Mesenchymal stem cell (in vitro differentiated cells and primary cell): Measurements from ENCODE around the gene ANKS1A.

Source experiments
- DNase-seq: peaks from one replicate; pipeline ENCODE4 v3.0.0-alpha.2; 2013
- H2AFZ ChIP-seq: one replicate; pipeline ENCODE4 v1.6.1; 2013; ENCODE audit warnings: low read depth, mild to moderate bottlenecking, control low read depth, inconsistent platforms, low read length, moderate library complexity
- H2AK5ac ChIP-seq: 2 replicates; pipeline ENCODE4 v1.6.1; 2013; ENCODE audit warnings: low read length, moderate library complexity, mild to moderate bottlenecking, inconsistent platforms; ENCODE audit not compliant: severe bottlenecking
- H2BK120ac ChIP-seq: one replicate; pipeline ENCODE4 v1.6.1; 2013; ENCODE audit warnings: low read depth, mild to moderate bottlenecking, inconsistent platforms, low read length, moderate library complexity
- H2BK12ac ChIP-seq, 2 experiments: one replicate each; pipeline ENCODE4 v1.6.1; 2013; ENCODE audit warnings: inconsistent platforms in 2 of 2, low read length in 2 of 2, mild to moderate bottlenecking in 2 of 2, moderate library complexity in 2 of 2, control low read depth in 1 of 2
- H2BK15ac ChIP-seq: one replicate; pipeline ENCODE4 v1.6.1; 2013; ENCODE audit warnings: mild to moderate bottlenecking, low read depth, inconsistent platforms; ENCODE audit not compliant: poor library complexity, severe bottlenecking
- H2BK5ac ChIP-seq: 2 replicates; pipeline ENCODE4 v1.6.1; 2013; ENCODE audit warnings: low read depth, mild to moderate bottlenecking, low read length, control low read depth, inconsistent platforms; ENCODE audit not compliant: poor library complexity, severe bottlenecking
- H3K14ac ChIP-seq, 2 experiments: one replicate each; pipeline ENCODE4 v1.6.1; 2013; ENCODE audit warnings: inconsistent platforms in 2 of 2, low read length in 2 of 2, control low read depth in 1 of 2, mild to moderate bottlenecking in 1 of 2, moderate library complexity in 1 of 2
- H3K18ac ChIP-seq, 2 experiments: one replicate each; pipeline ENCODE4 v1.6.1; 2013; ENCODE audit warnings: inconsistent platforms in 2 of 2, low read length in 2 of 2, control low read depth in 1 of 2, low read depth in 1 of 2, mild to moderate bottlenecking in 1 of 2
- H3K23ac ChIP-seq, 2 experiments: one replicate each; pipeline ENCODE4 v1.6.1; 2013; ENCODE audit warnings: inconsistent platforms in 2 of 2, low read length in 2 of 2, mild to moderate bottlenecking in 2 of 2, moderate library complexity in 2 of 2, control low read depth in 1 of 2
- H3K27ac ChIP-seq: 2 replicates; pipeline ENCODE4 v1.5.1; 2013; ENCODE audit warnings: mild to moderate bottlenecking, moderate library complexity, low read length, control low read depth, inconsistent platforms; ENCODE audit not compliant: poor library complexity, severe bottlenecking
- H3K27me3 ChIP-seq, 2 experiments: 2 replicates each; pipeline versions ENCODE4 v1.6.1 to v1.7.0; 2013; ENCODE audit warnings: low read length in 2 of 2, mild to moderate bottlenecking in 2 of 2, moderate library complexity in 2 of 2, control low read depth in 1 of 2, inconsistent platforms in 1 of 2; ENCODE audit not compliant: control insufficient read depth in 1 of 2, insufficient read depth in 1 of 2
- H3K36me3 ChIP-seq, 2 experiments: 2 replicates each; pipeline versions ENCODE4 v1.6.1 to v1.7.0; 2013; ENCODE audit warnings: low read length in 2 of 2, control low read depth in 1 of 2, inconsistent platforms in 1 of 2, low read depth in 1 of 2, mild to moderate bottlenecking in 1 of 2; ENCODE audit not compliant: insufficient read depth in 2 of 2, control insufficient read depth in 1 of 2
- H3K4ac ChIP-seq, 2 experiments: one replicate each; pipeline ENCODE4 v1.6.1; 2013; ENCODE audit warnings: inconsistent platforms in 2 of 2, low read length in 2 of 2, mild to moderate bottlenecking in 2 of 2, moderate library complexity in 2 of 2, control low read depth in 1 of 2, low read depth in 1 of 2
- H3K4me1 ChIP-seq: 2 replicates; pipeline ENCODE4 v1.6.1; 2013; ENCODE audit warnings: low read depth, low read length, control low read depth; ENCODE audit not compliant: control insufficient read depth, insufficient read depth
- H3K4me2 ChIP-seq: 2 replicates; pipeline ENCODE4 v1.6.1; 2013; ENCODE audit warnings: low read length, mild to moderate bottlenecking, inconsistent platforms; ENCODE audit not compliant: poor library complexity, severe bottlenecking
- H3K4me3 ChIP-seq, 2 experiments: 2 replicates each; pipeline versions ENCODE4 v1.5.1 to v1.7.0; 2013; ENCODE audit warnings: low read length in 2 of 2, mild to moderate bottlenecking in 2 of 2, control low read depth in 1 of 2, low read depth in 1 of 2; ENCODE audit not compliant: insufficient read depth in 1 of 2
- H3K79me1 ChIP-seq: replicated peaks from 2 replicates; pipeline ENCODE4 v1.6.1; 2013; ENCODE audit warnings: mild to moderate bottlenecking, control low read depth, low read length, inconsistent platforms; ENCODE audit not compliant: poor library complexity, severe bottlenecking
- H3K9ac ChIP-seq: 2 replicates; pipeline ENCODE4 v1.7.0; 2013; ENCODE audit warnings: mild to moderate bottlenecking, low read length, moderate library complexity
- H3K9me3 ChIP-seq: 2 replicates; pipeline ENCODE4 v1.7.0; 2013; ENCODE audit warnings: mild to moderate bottlenecking, low read length; ENCODE audit not compliant: control insufficient read depth
- H4K8ac ChIP-seq: one replicate; pipeline ENCODE4 v1.6.1; 2013; ENCODE audit warnings: inconsistent platforms, mild to moderate bottlenecking, low read length, moderate library complexity
- H4K91ac ChIP-seq: one replicate; pipeline ENCODE4 v1.6.1; 2013; ENCODE audit warnings: mild to moderate bottlenecking, low read length, inconsistent platforms
- WGBS: methylation state at CpG from one replicate; pipeline ENCODE4 v1.1.7; 2013; ENCODE audit warnings: mixed read lengths; 5-methylcytosine and 5-hydroxymethylcytosine counted together

Gene ANKS1A

DNA sequence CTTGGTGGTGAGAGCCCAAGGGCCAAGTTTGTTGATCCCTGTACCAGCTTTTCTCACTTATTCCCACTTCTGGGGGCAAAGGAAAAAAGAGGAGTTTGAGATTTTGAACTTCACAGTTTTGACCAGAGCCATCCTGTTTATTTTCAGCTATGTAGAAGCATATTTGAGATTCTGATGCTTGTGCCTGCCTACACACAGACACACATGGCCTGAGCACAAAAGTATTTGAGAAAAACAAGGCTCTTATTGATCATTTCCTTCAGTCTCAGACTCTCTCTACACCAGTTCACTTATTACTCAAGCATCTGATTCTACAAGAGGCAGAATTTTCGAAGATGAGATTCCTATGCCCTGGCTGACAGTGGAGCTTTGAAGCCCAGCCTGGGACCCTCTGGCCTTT, 151.3 kb downstream of the ANKS1A start:
- Histone ChIP-seq H3K4ac (no peak overlapping the region), H3K79me1 (peaks cover 25% of the 10 kb centered on the region), H2AFZ (no peak overlapping the region), H3K14ac (no peak overlapping the region), H3K23ac (no peak overlapping the region), H2BK5ac (no peak overlapping the region), H3K9me3 (no peaks in the 10 kb centered on the region), H2AK5ac (no peak overlapping the region), H3K27ac (no peak overlapping the region), H2BK120ac (no peak overlapping the region), H3K4me2 (no peak overlapping the region), H3K18ac (no peak overlapping the region), H3K36me3 (peaks cover 0 to 8% of the 10 kb centered on the region in 2 experiments), H3K4me1 (peaks cover 18% of the 10 kb centered on the region), H3K27me3 (no peaks in the 10 kb centered on the region), H3K4me3 (no peak overlapping the region), H4K8ac (no peak overlapping the region), H2BK12ac (no peak overlapping the region), H2BK15ac (no peak overlapping the region), H3K9ac (no peak overlapping the region), H4K91ac (no peak overlapping the region)
- 100% methylated on average over 1 of the region's 1 CpG for WGBS
- DNase-seq, result no peak

DNA sequence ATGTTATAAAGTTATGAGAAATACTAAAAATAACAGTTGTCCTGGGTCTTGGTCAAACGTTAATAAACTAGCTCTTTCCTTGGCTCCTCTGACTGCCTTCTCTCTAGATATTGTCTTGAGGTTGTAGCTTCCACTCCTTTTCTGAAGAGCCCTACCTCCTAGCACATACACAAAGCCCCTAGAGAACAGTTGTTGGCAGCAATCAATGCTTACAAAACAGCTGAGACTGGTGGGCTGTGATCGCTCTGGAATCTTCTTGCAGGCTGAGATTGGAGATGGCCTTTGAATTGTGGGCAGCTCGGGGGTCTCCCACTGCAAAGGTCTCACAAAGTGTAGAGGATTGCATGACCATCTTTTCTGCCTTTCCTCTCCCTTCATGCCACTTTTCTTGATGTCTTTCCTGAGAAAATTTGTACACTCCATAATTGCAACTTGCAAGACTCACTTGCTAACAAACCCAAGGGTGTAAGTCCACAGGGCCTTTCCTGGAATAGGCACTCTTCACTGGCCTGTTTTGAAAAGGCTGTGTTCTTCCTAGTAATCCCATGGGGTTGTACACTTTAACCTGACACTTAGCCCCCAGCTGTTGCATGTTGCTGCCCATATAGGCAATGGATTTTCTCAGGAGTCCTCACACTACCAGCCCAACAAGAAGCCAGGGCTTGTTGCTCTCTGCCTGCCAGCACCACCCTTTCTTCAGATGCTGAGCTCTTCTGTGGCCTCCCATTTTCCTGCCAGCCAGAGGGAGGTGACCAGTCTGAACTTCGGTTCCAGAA, 152.2 kb downstream of the ANKS1A start:
- Histone ChIP-seq H2BK5ac (no peak overlapping the region), H2AFZ (no peak overlapping the region), H3K27me3 (no peaks in the 10 kb centered on the region), H3K9ac (no peak overlapping the region), H4K91ac (no peak overlapping the region), H3K4me3 (no peak overlapping the region), H3K36me3 (peaks cover 0 to 8% of the 10 kb centered on the region in 2 experiments), H3K4me1 (peaks cover 23% of the 10 kb centered on the region), H3K4me2 (no peak overlapping the region), H3K27ac (no peak overlapping the region), H3K23ac (no peak overlapping the region), H3K4ac (peak overlapping the region in 1 of 2 experiments; percentile 6), H3K18ac (no peak overlapping the region), H3K14ac (no peak overlapping the region), H2BK15ac (no peak overlapping the region), H4K8ac (no peak overlapping the region), H3K79me1 (peaks cover 22% of the 10 kb centered on the region), H2BK120ac (no peak overlapping the region), H2BK12ac (no peak overlapping the region), H3K9me3 (no peaks in the 10 kb centered on the region), H2AK5ac (no peak overlapping the region)
- DNase-seq, result no peak
- WGBS, result 91% methylated on average over 4 of the region's 4 CpGs

DNA sequence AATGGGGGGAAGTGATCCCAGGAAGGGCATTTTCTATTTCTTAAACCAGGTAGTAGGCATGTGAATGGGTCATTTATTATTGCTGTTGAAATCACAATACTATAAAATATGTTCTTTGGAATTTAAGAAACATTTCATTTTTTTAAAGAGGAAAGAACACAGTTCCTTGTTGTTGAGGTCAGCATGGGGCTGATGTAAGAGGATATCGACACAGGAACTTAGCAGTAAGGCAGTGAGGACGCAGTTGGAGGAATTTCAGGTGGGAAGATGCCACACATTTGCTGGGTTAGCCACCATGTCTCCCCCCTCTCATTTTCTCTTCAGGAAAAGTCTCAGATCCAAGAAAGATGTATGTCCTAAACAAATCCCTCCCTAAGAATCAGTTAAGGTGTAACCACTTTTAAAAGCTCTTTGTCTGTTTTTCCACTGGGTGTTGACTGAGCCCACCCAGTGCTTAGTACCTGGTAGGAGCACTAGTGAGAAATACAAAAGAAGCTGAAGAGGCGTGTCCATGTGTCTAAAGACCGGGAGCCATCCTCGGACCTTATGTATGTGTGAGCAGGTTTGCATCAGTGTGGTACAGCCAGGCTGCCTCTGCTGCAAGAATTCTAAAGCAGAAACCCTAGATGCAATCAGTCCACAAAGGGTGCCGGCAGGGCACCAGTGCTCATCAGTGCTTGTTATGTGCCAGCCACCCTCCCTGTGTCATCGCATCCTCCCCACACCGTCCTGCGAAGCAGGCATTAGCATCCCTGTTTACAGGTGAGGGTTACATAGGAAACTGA, 153.2 kb downstream of the ANKS1A start:
- Histone ChIP-seq H3K36me3 (peaks cover 0 to 8% of the 10 kb centered on the region in 2 experiments), H4K8ac (no peak overlapping the region), H3K4me1 (peaks cover 23% of the 10 kb centered on the region), H3K9ac (no peak overlapping the region), H3K23ac (no peak overlapping the region), H3K79me1 (peaks cover 19% of the 10 kb centered on the region), H3K9me3 (no peaks in the 10 kb centered on the region), H3K27ac (no peak overlapping the region), H3K14ac (no peak overlapping the region), H2BK5ac (no peak overlapping the region), H4K91ac (no peak overlapping the region), H3K18ac (no peak overlapping the region), H3K4me2 (no peak overlapping the region), H3K27me3 (no peaks in the 10 kb centered on the region), H2BK15ac (no peak overlapping the region), H3K4ac (no peak overlapping the region), H3K4me3 (no peak overlapping the region), H2AFZ (no peak overlapping the region), H2BK12ac (peak overlapping the region in 1 of 2 experiments; percentile 29), H2AK5ac (no peak overlapping the region), H2BK120ac (no peak overlapping the region)
- DNase-seq, result no peak
- WGBS, result 97% methylated on average over 7 of the region's 9 CpGs

DNA sequence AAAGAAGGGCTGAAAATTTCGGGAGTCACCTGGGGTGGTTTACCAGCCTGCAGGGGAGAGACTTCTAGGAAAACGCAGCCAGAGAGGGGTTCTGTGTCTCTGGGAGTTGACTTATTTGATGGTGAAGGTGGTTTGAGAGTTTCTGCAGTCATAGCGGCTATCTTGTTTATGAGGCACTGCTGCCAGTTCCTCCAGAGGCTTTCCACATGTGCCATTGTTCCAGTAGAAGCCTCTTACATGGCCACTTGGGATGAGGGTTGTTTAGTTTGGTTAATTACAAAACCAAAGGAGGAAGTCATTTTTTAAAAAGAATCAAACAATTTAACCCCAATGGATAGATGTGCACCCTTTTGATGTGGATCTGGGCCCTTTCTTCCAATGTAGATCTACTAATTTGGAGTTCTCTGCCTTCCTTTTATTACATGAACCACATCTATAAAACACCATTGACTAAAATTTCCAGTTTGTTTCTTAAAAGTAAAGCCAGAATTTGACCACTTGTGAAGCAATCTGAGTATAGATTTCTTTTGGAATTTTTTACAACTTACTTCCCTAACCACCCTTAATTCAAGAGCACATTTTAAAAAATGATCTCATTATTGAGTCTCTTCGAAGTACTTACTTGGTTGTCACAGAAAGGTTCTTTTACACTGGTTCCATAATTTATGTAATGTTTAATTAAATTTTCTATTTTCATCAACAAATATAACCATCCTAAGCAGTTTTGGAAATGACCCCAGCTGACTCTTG, 154.5 kb downstream of the ANKS1A start:
- Histone ChIP-seq H3K4me1 (peaks cover 23% of the 10 kb centered on the region), H2AK5ac (no peak overlapping the region), H2BK5ac (no peak overlapping the region), H4K8ac (no peak overlapping the region), H3K4ac (peak overlapping the region in 1 of 2 experiments; percentile 9), H2BK120ac (no peak overlapping the region), H2BK15ac (no peak overlapping the region), H3K36me3 (peaks cover 0 to 8% of the 10 kb centered on the region in 2 experiments), H3K18ac (no peak overlapping the region), H4K91ac (no peak overlapping the region), H2AFZ (no peak overlapping the region), H3K14ac (no peak overlapping the region), H2BK12ac (no peak overlapping the region), H3K79me1 (peaks cover 27% of the 10 kb centered on the region), H3K9ac (no peak overlapping the region), H3K27ac (no peak overlapping the region), H3K27me3 (no peaks in the 10 kb centered on the region), H3K4me2 (no peak overlapping the region), H3K4me3 (no peak overlapping the region), H3K9me3 (no peaks in the 10 kb centered on the region), H3K23ac (no peak overlapping the region)
- DNase-seq, result no peak
- WGBS, result 84% methylated on average over 3 of the region's 4 CpGs
